Fibroblast of skin of scalp (primary cell): ENCODE results near the gene YBX1.

Experiments
- DNase-seq: peaks from one replicate; pipeline ENCODE4 v3.0.0-alpha.2; 2013

The YBX1 gene

DNA sequence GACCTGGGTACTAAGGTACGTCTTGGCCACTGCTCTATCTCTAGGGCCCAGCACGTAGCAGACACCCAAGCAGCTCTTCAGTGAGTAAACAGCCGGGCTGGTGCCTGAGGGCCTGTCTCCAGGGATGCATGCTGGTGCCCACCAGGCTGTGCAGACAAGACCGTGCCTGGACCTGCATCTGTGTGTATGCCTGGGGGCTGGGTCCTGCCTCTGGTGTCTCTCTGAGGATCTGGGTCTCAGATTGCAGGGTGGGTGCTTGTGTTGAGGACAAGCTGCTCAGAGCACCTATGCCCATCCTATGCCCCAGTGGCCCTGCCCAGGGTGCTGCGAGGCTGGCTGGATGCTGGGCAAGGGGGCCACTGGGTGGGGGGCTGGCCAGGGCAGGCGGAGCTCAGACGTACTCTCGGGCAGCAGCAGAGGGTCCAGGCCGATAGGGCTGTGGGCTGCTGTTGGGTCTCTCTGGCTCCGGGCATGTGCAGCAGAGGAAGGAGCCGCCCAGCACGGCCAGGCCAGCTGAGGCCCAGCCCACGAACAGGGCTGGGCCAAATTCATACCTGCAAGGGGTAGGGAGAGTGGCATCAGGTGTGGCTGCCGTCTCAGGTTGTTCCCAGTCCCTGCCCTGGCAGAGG is 53.4 kb downstream of the YBX1 start:
- DNase-seq, result no peak

DNA sequence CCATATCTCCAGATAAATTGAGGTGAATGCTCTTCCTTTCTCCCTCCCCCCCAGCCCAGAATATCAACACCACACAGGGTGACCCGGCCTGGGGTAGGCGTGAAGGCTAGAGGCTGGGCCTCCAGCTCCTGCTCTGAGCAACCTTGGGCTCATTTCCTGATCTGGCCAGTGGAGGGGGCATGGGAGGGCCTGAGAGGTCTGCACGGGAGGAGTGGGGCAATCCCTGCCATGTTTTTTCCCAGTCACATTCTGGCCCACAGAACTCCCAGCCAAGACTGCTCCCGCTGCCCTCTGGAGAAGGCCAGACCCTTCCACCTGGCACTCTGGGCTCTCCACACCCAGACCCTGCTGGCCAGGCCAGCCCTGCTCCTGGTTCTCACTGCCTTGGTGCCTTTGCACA is 53.9 kb downstream of the YBX1 start:
- DNase-seq, result peak; percentile 17

DNA sequence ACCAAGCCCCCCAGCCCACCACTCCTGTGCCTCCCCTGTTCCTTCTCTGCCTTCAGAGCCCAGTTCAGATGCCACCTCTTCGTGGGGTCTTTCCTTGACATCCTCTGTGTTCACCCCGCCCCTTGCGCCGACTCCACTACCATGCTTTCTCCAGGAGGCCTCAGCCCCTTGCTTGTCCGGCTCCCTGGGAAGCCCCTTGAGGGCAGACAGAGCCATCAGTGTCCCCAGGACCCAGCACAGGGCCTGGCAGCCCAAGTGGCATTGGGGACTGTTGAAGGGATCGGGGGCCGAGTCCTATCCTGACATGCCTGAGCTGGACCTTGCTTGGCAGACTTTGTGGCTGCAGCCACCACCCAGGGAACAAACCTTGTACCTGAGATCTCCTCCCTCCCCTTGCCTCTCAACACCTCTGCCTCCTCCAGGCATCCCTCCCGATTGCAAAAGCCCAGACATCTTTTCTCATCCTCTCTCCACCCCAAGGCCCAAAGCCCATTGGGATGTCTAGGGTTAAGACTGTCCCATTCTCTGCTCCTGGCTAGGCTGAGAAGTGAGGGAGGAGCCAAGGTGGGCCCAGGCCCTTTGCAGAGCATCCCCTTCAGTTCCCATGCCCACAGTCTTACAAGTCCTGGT is 54.5 kb downstream of the YBX1 start:
- DNase-seq, result no peak

DNA sequence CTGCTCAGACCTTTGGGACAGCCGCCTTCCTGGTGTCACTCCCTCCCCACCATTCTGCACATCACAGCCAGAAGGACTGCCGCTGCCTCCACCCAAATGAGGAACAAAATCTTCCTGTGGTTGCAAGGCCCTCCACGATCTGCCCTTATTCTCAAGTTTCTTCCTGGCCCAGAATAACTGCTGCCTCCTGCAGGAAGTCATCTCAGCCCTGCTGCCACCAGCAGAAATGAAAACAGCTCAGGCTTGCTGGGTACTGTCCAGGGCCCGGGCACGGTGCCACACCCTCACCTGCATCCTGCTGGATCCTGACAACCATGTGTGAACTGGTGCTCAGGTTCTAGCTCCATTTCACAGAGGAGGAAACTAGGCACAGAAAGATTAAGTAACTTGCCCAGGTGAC is 55.0 kb downstream of the YBX1 start:
- no peak for DNase-seq

DNA sequence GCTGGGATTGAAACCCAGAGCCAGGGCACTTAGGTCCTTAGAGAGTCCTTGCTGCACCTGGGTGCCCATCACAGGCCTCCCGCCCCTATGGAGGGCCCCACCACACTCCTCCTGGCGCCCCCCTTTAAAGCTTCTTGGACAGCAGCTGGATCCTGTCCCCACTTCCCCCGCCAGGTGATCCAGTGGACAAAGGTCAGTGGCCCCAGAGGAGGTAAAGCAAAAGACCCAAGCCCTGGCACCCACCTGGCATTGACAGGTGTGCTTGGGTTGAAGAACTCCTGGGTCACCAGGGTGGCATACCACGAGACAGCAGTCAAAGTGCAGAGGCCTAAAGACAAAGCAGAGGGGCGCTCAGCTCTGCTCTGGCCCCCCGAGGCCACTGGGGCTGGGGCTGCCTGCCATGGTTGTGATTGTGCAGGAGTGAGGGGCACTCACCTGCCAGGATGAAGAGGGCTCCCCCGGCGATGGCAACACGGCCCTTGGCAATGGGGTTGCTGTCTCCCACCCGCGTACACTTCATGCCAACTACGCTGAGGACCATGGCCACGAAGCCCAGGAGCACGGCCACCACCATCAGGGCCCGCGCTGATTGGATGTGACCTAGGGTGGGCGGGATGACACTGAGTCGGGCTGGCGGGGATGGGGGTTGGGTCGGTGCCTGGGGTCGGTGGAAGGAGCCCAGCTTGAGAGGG is 55.9 kb downstream of the YBX1 start:
- no peak for DNase-seq

DNA sequence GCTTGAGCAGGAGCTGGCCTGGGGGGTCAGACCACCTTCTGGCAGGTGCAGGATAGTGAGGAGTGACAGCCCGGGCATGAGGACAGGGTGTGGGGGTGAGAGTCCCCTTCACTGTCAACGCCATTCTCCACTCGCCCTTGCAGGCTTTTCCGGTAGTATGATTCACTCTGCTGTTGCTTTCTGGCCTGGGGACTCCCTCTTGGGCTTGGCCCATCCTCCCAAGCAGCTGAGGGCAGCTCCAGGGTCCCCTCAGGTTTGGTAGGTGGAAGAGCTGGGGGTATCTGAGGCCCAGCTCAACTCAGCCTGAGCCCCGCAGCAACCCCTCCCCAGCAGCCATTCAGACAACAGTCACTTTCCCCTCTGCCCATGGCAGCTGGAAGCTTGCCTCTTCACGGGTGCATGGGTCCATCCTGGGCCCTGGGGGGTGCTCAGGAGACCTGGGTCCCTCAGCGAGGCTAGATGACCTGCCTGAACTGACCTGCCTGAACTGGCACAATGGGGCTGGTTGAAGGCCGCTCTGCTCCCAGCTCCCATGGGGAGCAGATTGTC is 56.5 kb downstream of the YBX1 start:
- DNase-seq, result no peak

DNA sequence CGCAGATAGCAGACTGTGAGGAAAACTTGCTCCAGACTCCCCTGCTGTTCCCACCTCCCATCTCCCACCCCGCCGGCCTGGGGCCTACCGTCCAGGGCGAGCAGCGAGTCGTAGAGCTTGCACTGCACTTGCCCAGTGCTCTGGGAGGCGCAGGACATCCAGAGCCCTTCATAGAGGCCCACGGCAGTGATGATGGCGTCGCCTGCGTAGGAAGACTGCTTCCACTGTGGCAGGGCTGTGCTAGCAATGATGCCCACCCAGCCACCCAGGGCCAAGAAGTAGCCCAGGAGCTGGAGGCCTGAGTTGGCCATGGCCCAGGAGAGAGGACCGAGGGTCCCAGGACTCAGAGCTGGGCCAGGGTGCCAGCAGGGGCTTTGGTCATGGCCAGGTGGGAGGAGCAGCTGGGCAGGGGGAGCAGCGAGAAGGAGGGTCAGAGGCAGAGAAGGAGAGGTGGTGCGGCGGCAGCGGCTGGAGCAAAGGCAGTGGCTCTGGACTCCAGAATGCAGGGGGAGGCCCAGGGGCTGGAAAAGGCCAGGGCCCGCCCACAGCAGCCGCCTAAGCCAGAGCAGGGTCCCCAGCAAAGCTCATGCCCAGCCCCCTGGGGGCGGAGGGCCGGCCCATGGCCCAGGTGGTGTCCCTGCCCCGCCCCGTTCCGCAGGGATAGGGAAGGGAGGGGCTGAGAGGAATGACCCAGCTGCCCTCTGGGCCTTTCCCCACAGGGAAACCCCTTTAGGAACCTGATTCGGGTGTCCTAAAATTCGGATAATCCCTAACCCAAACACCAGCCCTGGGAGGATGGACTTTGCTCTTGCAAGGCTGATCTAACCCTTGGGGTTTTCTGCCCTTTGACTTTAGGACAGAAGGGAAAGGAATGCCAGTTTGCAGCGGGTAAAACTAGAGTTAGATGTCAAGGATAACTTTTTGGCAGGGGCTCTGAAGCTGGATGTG is 57.8 kb downstream of the YBX1 start, which contains the start of gene CLDN19:
Gene CLDN19, minus strand, starts transcription at position 484 of the 948 bp plus-strand sequence. Its CDS starts 173 bp downstream, at position 311.
- no peak for DNase-seq

DNA sequence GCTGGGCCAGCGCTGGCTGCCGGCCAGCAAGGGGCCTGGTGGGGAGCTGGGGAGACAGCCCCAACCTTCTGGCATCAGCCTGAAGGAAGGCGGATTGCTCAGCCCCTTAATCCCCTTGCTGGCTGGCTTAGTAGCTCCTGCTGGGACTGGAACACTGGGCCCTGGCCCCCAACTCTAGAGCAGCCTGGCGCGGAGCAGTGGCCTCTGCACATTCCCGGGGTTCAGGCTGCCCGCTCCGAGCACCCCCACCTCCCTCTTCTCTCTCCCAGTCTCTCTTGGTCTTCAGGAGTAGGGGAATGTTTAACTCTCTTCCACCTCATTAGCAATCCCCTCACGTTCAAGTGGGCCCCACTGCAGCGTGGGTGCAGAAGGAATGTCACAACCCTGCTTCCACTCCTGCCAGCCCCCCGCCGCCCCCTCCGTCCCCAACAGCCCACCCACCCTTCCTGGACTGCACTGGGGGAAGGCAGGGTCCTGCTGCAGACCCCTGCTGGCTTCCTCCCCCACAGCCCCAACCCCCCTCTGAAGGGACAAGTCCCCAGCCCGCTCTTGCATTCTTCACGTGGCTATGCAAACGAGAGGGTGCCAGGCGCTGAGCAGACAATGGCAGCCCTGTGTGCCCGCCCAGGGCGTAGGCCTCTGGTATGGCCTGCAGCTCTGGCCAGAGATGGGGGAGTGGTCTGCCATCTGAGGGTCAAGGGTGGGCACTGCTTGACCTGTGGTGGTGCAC is 58.8 kb downstream of the YBX1 start:
- DNase-seq, result no peak

DNA sequence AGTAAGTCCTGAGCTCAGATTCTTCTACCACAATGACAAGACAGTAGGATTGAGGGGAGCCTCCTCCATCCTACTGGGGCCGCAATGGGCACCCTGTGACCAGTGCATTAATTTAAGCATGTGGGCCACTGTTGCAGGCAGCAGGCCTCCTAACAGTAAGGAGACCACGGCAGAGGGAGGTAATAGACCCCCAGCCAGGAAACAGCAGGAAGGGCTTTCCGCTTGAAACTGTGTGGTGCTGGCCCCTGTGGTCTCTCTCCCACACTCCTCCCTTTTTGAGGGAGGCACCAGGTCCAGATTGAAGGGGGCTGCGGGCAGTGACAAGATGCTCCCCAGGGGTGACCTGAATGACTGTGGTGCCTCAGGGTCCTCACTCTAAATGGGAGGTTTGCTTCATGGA is 59.5 kb downstream of the YBX1 start:
- no peak for DNase-seq

DNA sequence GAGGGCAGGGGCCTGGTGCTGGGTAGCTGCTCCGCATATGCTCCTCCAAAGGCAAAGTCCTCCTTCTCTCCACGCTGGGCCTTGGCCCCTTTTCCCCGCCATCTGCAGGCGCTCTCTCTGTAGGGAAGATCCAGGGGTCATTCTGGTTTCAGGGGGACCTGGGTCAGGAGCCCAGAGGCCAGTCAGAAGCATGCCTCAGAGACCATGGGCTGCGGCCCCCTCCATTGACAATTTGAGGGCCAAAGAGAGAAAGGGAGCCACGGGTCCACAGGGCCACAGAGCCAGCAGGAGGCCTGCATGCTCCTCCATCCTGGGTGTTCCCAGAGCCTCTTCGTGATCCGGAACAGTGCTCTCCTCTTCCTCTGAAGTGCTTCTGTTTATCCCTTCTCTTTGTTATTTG is 59.9 kb downstream of the YBX1 start:
- no peak for DNase-seq

DNA sequence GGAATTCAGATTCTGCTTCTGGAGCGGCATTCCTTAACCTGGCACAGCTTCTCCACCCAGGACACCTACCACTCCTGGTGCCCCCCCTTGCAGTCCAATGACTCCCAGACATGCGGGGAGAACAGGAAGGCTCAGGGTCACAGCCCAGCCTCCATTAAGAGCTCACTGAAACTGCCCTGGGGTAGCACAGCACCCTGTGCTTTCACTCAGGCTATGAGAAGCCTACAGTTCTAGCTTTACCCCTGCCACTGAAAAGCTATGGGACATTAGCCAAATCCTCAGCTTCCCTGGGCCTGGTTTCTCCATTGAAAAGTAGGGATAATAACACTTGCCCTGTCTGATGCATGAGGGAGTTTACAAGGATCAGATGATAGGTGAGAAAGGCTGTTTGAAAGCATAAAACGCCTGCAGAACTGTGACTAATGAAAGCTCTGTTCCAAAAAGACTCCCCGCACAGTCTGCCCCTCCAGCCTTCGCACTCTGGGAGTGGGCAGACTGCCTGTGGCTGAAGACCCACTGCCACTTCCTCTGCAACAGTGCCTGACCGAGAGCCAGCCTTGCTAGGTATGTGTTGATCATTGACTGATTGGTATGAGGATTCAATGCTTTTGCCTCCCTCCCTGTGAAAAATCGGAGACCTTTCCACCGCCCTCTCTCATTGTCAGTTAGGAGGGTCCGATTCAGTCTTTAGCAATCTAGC is 60.5 kb downstream of the YBX1 start:
- DNase-seq, result no peak

DNA sequence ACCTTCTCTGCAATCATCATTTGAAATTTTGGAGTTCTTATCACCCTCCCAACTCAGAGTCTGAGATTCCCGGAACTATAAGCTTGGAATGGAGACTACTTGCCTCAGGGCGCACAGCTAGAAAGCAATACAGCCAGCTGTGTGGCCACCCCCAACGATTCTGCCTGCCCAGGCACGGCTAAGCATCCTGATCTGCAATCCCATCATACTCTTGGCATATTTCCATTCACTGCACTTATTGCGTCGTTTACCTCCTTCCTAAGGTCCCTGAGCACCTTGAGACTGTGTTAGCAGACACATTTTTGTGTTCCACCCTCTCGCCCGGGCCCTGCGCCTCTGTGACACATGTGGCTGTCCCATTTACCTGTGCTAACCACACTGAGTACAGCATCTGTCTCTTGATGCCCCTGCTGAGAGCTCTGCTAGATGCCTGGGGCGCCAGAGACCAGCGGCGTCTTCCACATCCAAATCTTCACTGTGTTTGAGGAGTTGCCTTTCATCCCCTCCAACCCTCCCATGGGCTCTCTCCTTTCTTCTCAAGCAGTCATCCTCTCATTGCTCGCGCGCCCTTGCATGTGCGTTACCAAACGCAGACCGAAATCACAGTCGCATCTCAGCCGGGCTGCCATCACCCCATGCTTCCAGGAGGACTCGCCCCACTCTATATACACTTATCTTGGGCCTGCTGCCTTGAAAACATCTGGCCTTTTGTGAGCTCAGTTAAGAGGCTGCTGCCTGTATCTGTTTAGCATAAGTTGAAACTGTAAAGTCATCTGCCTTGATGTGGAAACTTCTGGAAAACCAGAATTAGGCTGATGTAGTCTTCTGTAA is 61.3 kb downstream of the YBX1 start:
- DNase-seq, result no peak

DNA sequence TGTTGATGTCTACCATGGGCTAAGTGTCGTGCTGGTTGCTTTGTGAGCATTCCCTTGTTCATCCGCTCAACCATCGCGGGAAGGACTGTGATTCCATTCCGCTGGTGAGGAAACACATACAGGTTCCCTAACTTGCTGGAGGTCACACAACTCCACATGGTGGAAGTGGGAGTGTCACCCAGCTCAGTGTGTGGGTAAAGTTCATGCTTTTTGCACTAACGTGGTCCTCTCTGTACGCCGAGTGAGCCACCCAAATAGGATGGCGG is 61.9 kb downstream of the YBX1 start:
- no peak for DNase-seq

DNA sequence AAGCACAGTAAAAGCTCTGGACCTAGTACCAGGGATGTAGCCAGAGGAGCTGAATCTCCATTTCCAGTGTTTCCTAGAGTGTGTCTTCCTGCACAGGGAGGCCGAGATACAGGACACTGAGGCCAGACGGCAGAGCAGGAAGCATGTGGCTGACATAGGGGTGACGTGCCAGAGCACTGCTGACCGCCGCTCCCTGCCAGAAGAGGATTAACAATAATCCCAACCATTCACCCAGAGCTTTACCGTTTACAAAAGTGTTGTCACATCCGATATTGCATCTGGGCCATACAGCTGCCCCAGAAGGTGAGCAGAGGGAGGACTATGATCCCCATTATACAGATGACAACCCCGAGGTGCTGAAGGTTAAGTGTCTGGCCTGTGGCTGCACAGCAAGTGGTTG is 63.6 kb downstream of the YBX1 start:
- DNase-seq, result no peak

DNA sequence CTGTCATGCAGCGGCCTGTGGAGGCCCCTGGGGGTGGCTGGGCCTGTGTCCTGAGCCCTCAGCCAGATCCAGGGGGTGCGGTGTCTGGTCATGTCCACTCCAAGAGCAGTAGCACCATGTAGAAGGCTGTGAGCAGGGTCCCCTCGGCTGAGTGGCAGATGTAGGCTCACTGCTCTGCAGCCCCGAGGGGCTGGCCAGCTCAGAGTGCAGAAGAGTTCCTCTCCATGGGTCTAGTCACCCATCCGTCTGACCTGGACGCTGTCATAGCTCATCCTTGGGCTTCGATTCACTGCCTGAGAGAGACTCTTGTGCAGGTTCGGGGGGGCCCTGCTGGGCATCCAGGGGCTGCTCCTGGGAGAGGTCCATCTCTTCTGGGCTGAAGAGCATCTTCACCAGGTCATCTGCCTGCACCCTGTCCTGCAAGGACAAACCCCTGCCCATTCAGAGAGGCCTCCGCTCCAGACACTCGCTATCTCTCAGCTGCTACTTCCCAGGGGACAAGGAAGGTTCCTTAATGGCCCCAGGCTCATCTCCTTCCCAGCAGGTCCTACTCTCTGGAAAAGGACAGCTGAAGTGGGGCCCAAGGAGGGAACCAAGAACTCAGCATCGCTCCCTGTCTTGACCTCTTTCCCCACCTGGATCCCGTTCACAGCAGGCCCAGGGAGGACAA is 64.4 kb downstream of the YBX1 start:
- no peak for DNase-seq

DNA sequence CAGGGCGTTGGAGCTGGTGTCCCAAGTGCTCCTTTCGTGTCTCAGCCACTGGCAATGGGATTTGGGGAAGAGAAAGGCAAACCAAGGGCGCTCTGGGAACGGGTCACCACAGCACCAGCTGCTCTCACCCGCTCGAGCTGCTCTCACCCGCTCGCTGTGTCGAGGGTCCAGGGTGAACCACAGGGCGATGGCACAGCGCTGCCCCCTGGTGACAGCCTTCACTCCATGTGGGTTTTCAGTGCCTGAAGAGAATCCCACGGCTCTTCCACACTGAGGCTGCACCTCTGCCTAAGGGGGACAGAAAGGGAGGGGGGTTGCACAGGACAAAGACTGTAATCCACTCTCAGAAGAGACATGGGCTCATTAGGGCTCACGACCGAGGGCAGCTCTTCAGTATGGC is 64.9 kb downstream of the YBX1 start:
- DNase-seq, result no peak

DNA sequence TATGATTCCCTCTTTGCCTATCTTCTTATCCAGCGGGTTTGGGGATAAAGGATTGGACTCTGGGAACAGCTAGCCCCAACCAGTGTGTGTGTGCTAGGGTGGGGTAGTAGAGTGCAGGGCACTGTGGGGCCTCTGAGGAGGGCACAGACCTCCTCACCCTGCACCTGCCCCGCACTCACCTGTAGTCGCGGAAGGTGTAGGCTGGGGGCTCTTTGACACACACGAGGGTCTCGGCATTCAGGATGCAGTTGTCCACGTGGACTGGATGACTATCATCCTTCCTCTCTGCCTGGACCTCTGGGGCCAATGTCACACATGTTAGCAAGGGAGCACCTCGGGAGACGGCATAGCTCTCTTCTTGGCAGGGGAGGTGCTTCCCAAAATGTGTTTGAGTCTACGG is 65.8 kb downstream of the YBX1 start:
- no peak for DNase-seq

DNA sequence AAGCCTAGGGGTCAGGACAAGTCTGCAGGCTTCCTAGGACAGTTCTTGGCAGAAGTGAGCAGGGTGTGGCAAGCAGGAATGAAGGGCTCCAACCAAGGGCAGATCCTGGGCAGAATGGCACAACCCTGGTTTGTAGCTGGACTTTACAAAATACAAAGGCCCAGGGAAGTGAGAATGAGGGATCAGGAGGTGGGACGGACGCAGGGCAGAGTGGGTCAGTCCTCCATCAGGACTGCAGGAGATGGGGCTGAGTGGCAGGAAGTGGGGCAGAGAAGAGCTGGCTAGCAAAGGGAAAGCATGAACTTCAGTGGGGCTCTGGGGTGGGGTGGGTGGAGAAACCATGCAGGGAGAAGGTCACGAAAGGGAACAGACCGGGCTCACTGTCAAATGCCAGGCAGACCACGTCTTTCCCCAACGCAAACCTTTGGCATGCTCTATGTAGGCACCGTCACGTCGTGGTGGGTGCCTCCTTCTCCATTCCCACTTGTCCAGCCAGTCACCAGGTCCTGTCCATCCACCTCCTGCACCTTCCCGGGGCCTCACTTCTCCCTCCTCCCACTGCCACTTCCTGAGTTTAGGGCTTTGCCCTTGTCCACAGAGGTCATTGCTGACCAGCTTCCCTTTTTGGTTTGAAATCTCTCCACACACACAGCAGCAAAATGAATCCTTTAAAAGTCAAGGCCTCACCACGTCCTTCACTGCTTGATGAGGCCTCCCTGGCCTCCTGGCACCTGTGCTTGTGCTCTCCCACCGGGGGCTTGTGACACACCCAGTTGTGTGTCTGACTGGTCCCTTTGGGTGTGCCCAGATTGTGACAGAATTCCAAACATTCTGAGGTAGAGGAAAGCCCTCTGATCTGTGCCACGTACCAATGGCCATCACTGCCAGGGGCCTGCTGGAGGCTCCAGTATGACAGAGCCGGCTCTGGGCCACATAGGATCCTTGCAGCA is 66.5 kb downstream of the YBX1 start:
- DNase-seq, result no peak

DNA sequence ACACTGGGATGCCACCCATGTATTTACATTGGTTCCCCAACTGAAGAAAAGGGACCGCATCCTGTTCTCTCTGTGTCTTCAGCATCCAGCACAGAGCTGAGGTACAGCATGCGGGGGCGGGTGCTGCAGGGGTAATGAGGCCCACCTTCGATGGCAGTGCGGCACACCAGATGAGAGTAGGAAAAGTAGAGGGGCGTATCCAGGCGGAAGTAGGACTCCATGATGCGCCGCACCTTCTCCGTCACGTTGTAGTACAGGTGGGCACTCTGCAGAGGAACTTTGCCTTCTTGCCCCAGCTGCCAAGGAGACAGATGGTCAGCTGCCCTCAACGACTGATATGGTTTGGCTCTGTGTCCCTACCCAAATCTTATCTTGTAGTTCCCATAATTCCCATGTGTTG is 67.8 kb downstream of the YBX1 start:
- no peak for DNase-seq
